GM21381 (cell line): ENCODE data around the gene LBHD2.

Experiments used
- ATAC-seq: cut with Tn5 transposase; IDR thresholded peaks from one replicate; pipeline ENCODE4 v1.9.1; 2021; ENCODE audit warnings: mild to moderate bottlenecking, moderate library complexity; ENCODE audit not compliant: unreplicated experiment

The LBHD2 gene

GRCh38 chr14:103090481-103091020, 6.5 kb downstream of the LBHD2 start:
- ATAC-seq: no peak

DNA sequence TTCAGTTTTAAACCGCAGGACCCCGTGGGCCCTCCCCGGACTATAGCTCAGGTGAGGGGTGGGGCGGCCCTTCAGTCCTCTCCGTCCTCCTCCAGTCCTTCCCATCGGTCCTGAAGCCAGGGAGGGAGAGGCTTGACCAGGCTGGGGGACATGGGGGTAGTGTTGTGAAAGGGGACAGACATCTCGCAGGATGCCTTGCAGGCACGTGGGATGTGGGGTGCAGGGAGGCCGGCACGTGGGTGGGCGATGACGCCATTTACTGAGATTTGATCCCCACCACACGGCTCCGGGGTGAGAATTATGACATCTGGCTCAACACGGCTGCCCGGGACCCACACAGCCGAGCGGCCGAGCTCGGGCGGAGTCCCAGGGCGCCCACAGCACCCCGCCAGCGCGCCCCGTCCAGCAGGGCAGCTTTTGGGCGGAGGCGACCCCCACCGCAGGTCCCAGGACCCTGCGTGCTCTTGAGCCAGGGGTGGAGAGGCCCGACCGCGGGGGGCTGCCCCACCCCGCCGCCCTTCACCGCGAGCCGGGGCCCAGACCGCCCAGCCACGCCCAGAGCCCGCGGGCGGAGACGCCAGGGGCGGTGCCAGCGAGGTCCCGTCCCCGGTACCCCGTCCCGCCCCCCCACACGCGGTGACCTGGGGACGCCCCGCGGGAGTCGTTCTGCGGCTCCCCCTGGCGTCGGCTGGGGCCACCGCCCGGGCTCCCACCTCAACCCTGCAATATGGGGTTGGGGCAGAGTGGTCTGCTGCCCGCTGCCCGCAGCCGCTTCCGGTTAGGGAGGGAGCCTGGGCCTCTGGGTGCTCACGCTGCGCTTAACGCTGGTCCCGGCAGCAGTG, 7.3 kb downstream of the LBHD2 start:
- ATAC-seq: peak; percentile 59

DNA sequence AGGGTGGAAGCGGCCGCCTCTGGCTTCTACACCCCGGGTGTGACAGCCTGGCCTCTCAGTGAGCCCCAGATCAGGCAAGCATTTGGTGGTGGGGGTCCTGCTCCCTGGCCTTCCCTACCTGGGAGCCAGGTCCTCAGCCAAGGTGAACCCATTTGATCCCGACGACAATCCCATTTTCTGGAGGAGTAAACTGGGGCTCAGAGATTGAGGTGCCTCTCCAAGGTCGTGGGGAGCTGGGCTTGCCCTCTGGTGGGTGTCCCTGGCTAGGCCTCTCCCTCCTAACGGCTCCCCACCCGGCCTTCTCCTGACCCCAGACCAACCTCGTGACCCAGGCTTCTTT, 7.8 kb downstream of the LBHD2 start:
- no peak for ATAC-seq

- ATAC-seq: no peak
These were observed 9.9 kb downstream of the LBHD2 start for GRCh38 chr14:103093856-103094405.

GRCh38 chr14:103094406-103095209, 10.6 kb downstream of the LBHD2 start, which contains the start of gene EXOC3L4:
Gene EXOC3L4 (plus strand): TSS chr14:103094725. CDS start chr14:103100220, 5,495 bp downstream.
- ATAC-seq: no peak

GRCh38 chr14:103095210-103095778, 11.3 kb downstream of the LBHD2 start:
- ATAC-seq: no peak

DNA sequence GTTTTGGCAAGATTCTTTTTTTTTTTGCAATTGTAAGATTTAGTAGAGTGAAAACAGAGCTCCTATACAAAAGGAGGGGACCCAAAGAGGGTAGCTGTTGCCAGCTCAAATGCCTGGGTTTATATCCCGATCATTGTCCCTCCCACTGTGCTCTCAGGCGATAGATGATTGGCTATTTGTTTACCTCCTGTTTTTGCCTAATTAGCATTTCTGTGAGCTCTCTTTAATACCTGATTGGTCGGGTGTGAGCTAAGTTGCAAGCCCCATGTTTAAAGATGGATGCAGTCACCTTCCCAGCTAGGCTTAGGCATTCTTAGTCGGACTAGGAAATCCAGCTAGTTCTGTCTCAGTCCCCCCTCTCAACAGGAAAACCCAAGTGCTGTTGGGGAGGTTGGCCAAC, 12.4 kb downstream of the LBHD2 start:
- ATAC-seq: no peak

- no peak for ATAC-seq
These were observed 13.4 kb downstream of the LBHD2 start for GRCh38 chr14:103097244-103097993.

DNA sequence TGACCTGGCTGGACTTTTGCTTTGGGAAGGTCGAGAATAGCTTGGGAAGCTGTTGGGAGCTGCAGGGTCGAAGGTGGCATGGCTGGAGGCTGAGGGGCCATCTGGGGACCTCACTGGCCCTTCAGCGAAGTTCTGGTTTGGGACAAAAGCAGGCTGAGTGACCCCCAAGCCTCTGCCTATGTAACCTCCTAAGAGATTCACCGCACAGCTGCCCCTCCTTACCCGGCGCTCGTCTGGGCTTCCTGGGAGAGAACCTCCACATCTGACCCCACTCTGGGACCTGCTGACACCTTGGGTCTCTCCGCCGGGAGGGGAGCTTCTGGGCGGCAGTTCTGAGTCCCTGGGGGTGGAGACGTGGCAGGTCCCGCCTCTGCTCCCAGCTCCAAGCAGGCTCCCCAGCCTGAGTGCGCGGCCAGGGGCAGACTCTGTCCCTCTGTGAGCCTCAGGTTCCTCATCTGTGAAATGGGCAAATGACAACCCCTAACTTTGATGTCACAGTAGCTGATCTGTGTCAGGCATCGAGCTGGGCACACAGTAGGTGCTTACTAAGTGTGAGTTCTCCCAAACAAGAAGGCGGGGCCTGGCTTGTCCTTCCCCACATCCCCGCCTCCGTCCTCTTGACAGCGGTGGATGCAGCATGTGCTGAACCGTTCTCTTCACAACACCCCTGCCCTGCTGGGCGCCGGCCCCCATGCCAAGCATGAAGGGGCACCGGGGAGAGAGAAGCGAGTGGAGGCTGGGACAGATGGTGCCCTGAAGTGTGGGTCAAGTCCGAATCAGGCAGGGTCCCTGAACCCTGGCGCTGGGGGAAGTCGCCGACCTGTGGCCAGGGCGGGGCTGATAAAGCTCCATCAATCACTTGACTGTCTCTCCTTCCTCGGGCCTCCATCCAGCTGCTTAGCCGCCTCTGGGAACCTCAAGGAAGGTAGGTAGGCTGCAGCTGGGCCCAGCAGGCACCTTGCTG, 14.3 kb downstream of the LBHD2 start:
- no peak for ATAC-seq

GRCh38 chr14:103099081-103099732, 15.2 kb downstream of the LBHD2 start:
- ATAC-seq: no peak

GRCh38 chr14:103099733-103100280, 15.8 kb downstream of the LBHD2 start:
- ATAC-seq: no peak

DNA sequence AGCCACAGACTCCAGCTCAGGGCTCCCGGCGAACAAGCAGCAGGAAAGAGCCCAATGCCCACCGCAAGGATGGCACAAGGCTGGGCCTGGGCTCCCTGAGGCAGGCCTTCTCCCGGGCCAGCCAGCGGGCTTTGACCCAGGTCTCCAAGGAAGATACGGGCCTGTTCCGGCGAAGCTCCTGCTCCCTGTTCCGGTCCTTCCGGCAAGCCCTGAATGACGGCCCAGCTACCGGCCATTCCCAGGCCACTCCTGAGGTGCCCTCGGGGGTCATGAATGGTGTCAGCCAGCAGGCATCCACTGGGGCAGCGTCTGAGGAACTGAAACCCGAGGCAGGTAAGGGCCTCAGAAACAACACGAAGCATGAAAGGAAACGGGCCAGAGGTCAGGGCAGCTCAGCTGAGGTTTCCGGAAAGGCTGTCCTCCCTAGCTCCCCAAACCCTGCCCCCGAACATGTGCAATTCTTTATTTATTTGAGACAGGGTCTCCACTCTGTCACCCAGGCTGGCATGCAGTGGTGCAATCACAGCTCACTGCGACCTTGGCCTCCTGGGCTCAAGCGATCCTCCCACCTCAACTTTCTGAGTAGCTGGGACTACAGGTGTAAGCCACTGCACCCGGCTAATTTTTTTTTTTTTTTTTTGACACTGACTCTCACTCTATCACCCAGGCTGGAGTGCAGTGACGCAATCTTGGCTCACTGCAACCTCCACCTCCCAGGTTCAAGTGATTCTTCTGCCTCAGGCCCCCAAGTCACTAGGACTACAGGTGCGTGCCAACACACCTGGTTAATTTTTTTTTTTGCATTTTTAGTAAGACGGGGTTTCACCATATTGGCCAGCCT, 16.5 kb downstream of the LBHD2 start:
- peak; percentile 57 for ATAC-seq

DNA sequence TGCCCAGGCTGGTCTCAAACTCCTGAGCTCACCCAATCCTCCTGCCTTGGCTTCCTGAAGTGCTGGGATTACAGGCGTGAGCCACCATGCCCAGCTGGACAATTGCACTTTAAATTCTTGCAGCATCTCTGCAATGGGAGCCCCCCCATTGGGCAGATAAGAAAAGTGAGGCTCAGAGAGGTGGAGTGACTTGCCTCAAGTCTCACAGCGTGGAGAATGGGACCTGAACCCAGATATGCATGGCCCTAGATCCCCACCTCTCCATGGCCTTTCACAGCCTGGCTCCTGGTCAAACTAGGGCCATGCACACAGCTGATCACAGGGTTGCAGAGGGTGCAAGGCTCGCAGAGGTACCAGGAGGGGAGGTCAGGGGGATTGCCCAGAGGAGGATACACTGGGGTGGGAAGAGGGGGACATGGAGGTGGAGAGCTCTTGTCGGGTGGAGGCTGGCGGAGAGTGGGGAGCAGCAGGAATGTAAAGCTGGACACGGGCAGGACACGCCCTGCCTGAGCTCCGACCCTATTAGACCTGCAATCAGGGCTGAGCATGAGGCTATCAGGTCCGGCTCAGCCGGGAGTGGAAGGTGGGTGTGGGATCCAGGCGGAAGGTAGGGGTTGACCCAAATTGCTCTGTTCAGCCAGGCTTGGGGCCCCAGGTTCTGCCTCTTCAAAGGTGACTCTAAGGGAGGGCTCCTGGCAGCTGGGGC, 17.4 kb downstream of the LBHD2 start:
- no peak for ATAC-seq

DNA sequence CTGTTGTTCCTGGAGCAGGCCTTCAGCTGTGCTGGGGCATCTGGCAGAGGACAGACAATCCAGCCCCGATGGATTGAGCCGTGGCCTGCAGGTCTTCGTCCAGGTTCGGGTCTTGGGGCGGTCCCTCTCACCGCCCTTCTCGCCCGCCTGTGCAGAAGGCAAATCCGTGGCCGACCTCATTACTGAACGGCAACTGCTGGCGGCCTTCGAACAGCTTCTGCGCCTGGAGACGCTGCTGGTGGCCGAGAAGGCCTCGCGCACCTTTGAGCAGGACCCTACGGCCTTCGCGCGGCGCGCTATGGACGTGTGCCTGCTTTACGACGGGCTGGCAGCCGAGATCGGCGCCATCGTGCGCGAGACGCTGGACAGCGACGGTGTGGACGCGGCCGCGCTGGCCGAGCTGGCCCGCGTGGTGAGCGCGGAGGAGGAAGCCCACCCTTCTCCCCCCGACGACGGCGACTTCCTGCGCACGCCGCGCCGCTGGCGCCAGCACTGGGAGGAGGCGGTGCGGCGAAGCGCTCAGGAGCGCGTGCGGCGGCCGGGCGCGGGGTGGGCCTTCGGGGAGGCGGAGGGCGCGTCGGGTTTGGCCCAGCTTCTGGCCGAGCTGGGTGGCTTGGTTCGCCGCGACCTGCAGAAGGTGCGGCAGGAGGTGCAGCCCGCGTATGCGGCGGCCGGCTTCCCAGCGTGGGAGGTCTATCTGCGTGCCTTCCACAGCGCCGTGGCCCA, 18.1 kb downstream of the LBHD2 start:
- ATAC-seq: no peak

GRCh38 chr14:103102689-103103260, 18.8 kb downstream of the LBHD2 start:
- ATAC-seq: no peak
